HS-27A (cell line): ENCODE results near the gene CSPG5.
A peak's percentile ranks its signal among the peaks of the same experiment; 100 is the strongest.

ENCODE experiments used
- DNase-seq: peaks from one replicate; pipeline ENCODE4 v3.0.0-alpha.2; 2012; ENCODE audit warnings: low read depth, missing footprints

CSPG5 gene

GRCh38 chr3:47578691-47579632, at the start of gene CSPG5:
Gene CSPG5, minus strand, starts transcription at chr3:47578865. Its CDS starts 172 bp downstream, at chr3:47578693.
- DNase-seq: no peak

- DNase-seq: no peak
These were observed 49.8 kb upstream of the CSPG5 start for GRCh38 chr3:47628426-47628825.

- no peak for DNase-seq
These were observed 44.2 kb upstream of the CSPG5 start for GRCh38 chr3:47622671-47623461.

GRCh38 chr3:47617086-47618010, 38.7 kb upstream of the CSPG5 start:
- no peak for DNase-seq

GRCh38 chr3:47614788-47615187, 36.1 kb upstream of the CSPG5 start:
- no peak for DNase-seq

GRCh38 chr3:47613722-47614121, 35.1 kb upstream of the CSPG5 start:
- no peak for DNase-seq

- DNase-seq: no peak
These were observed 34.2 kb upstream of the CSPG5 start for GRCh38 chr3:47612879-47613278.

- peak; percentile 57 for DNase-seq
These were observed 33.5 kb upstream of the CSPG5 start for GRCh38 chr3:47612178-47612577.

GRCh38 chr3:47611576-47611975, 32.9 kb upstream of the CSPG5 start:
- no peak for DNase-seq

GRCh38 chr3:47610583-47610982, 31.9 kb upstream of the CSPG5 start:
- DNase-seq: no peak

GRCh38 chr3:47607335-47607734, 28.7 kb upstream of the CSPG5 start:
- DNase-seq: no peak

GRCh38 chr3:47606165-47606564, 27.5 kb upstream of the CSPG5 start:
- no peak for DNase-seq

GRCh38 chr3:47605652-47606051, 27.0 kb upstream of the CSPG5 start:
- DNase-seq: no peak

- no peak for DNase-seq
These were observed 25.5 kb upstream of the CSPG5 start for GRCh38 chr3:47604145-47604544.

GRCh38 chr3:47603332-47603731, 24.7 kb upstream of the CSPG5 start:
- DNase-seq: no peak

- no peak for DNase-seq
These were observed 22.6 kb upstream of the CSPG5 start for GRCh38 chr3:47601281-47601680.

- no peak for DNase-seq
These were observed 16.1 kb upstream of the CSPG5 start for GRCh38 chr3:47594792-47595191.

GRCh38 chr3:47592066-47592795, 13.6 kb upstream of the CSPG5 start:
- DNase-seq: no peak

- DNase-seq: no peak
These were observed 11.6 kb upstream of the CSPG5 start for GRCh38 chr3:47590216-47590615.

- no peak for DNase-seq
These were observed 9.9 kb upstream of the CSPG5 start for GRCh38 chr3:47588587-47588986.

GRCh38 chr3:47588053-47588452, 9.4 kb upstream of the CSPG5 start:
- no peak for DNase-seq
